Activated CD4-positive, CD25-positive, alpha-beta regulatory T cell treated with anti-CD3 and anti-CD28 coated beads, Interleukin-2, amount 50 U/mL, for 24 hours (primary cell): ENCODE measurements around the gene HERC2.

Experiments used
- ATAC-seq, 2 donors: fragments of 150-1000 bp; cut with Tn5 transposase; one replicate each; pipeline ENCODE4 v1.10.0; 2021; ENCODE audit warnings: mild to moderate bottlenecking in 1 of 2, moderate library complexity in 1 of 2

Gene HERC2

GRCh38 chr15:28110481-28110881, 211.5 kb downstream of the HERC2 start:
- ATAC-seq, result no peak

- ATAC-seq, result no peak
Measured at GRCh38 chr15:28109626-28110455, 212.1 kb downstream of the HERC2 start.

- ATAC-seq, result peak in 1 of 2 donors; percentile 25
Measured at GRCh38 chr15:28107904-28108275, 214.1 kb downstream of the HERC2 start.

- ATAC-seq, result peak; percentile 39 to 40
Measured at GRCh38 chr15:28107111-28107903, 214.7 kb downstream of the HERC2 start.

GRCh38 chr15:28106294-28107110, 215.5 kb downstream of the HERC2 start:
- peak; percentile 34 to 36 for ATAC-seq

GRCh38 chr15:28105793-28106192, 216.2 kb downstream of the HERC2 start:
- no peak for ATAC-seq

GRCh38 chr15:28105224-28105791, 216.7 kb downstream of the HERC2 start:
- ATAC-seq, result no peak

- ATAC-seq, result no peak
Measured at GRCh38 chr15:28104326-28104725, 217.7 kb downstream of the HERC2 start.

- no peak for ATAC-seq
Measured at GRCh38 chr15:28103831-28104230, 218.1 kb downstream of the HERC2 start.

- no peak for ATAC-seq
Measured at GRCh38 chr15:28101983-28102441, 220.0 kb downstream of the HERC2 start.

GRCh38 chr15:28101201-28101600, 220.8 kb downstream of the HERC2 start:
- ATAC-seq, result no peak

GRCh38 chr15:28100516-28101195, 221.3 kb downstream of the HERC2 start:
- no peak for ATAC-seq

- ATAC-seq, result no peak
Measured at GRCh38 chr15:28099555-28100140, 222.3 kb downstream of the HERC2 start.

GRCh38 chr15:28098766-28099554, 223.0 kb downstream of the HERC2 start, which contains the start of gene OCA2:
TSS of gene OCA2 (minus strand) at chr15:28099315. CDS start at chr15:28081874, 17,441 bp downstream.
- ATAC-seq, result peak in 1 of 2 donors; percentile 8

- no peak for ATAC-seq
Measured at GRCh38 chr15:28098360-28098765, 223.6 kb downstream of the HERC2 start.

- no peak for ATAC-seq
Measured at GRCh38 chr15:28097656-28098359, 224.2 kb downstream of the HERC2 start.

GRCh38 chr15:28096670-28097431, 225.1 kb downstream of the HERC2 start:
- no peak for ATAC-seq

GRCh38 chr15:28096411-28096669, 225.6 kb downstream of the HERC2 start:
- ATAC-seq, result no peak
